KG1 (cell line): ENCODE measurements around the gene GNAS-AS1.

Experiments
- DNase-seq: peaks from one replicate; lab custom pipeline; 2025; lab: John Stamatoyannopoulos, UW

GNAS-AS1 gene

DNA sequence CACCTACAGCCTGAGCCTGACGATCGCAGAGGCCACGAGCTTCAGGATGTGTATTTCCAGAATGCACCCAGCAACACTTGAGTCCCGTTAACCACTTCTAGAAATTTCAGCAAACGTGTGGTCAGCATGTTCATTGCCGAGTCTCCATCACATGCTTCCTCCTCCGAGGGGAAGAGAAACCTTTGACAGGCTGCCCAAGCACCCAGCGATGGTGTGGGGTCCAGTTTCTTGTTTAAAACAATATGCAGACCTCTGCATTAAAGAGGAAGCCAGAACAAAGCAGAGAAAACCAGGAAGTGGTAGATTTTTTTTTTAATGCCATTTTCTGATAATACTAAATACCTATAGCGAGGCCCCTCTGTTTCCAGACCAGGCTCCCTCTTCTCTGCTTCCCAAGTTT is 71.9 kb downstream of the GNAS-AS1 start:
- DNase-seq, result no peak

DNA sequence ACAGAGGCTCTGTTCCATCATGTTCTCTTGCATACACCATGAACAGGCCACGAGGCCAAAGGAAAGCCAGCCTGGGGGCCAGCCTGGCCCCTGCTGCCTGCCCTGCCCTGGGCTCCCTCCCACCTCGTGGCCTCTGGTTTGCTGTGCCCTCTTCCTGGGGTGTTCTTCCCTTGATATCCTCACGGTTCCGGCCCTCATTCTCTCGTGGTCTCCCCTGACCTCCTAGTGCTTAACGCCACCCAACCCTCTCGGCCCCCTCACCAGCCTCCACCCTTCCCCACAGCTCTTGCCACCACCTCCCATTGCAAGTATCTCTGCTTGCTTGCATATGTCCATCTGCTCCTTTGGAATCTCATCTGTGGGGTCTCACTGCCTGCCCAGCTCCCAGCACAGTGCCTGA is 73.0 kb downstream of the GNAS-AS1 start:
- no peak for DNase-seq

GRCh38 chr20:58776109-58776508 is 74.6 kb downstream of the GNAS-AS1 start:
- no peak for DNase-seq

DNA sequence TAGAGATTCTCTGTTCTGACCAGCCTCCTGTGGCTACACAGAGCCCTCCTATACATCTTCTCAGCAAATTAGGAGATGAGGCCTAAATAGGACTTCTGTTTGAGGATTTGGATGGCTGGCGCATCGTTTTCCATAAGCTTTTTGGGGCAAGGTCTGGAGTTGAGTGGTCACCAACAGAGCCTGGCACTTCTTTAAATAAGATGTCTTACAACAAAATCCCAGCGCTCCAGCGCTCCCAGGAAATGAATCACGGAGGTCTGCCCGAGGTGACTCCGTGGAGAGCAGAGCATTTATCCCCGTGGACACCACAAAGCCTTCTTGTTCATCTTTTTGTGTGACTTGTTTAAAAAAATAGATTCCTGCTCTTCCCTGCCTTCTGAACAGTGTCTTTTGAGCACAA is 75.3 kb downstream of the GNAS-AS1 start:
- no peak for DNase-seq

- no peak for DNase-seq
These were observed 75.9 kb downstream of the GNAS-AS1 start for GRCh38 chr20:58774667-58775263.

- DNase-seq, result no peak
These were observed 76.5 kb downstream of the GNAS-AS1 start for GRCh38 chr20:58774214-58774613.

DNA sequence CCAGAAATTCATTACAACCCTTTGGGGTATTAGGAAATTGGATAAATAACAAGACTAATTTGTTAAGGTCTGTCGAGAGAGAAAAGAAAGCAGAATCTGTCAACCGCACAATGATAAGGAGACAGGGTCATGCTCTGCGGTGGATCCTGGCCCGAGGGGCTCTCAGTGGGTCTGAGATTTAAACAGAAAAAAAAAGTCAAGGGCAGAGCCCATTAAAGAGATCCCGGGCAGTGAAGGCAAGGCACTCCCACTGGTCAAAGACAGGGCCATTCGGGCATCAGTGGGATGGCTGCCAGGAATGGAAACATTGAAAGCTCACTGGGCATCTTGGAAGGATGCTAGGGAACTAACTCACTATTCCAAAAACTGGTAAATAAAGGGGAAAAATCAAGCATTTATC is 77.9 kb downstream of the GNAS-AS1 start:
- DNase-seq, result no peak
